Ishikawa (cell line): ENCODE measurements around the gene KCTD13.

Experiments used
- CEBPB ChIP-seq: IDR thresholded peaks from 2 replicates; pipeline ENCODE4 v1.6.1; 2012
- EGR1 ChIP-seq: IDR thresholded peaks from 2 replicates; pipeline ENCODE4 v1.6.1; 2012
- EP300 ChIP-seq: IDR thresholded peaks from 2 replicates; pipeline ENCODE4 v1.6.1; 2012; ENCODE audit warnings: borderline replicate concordance
- FOXM1 ChIP-seq: IDR thresholded peaks from 2 replicates; pipeline ENCODE4 v1.6.1; 2012; ENCODE audit warnings: low read depth, borderline replicate concordance
- MAX ChIP-seq: IDR thresholded peaks from 2 replicates; pipeline ENCODE4 v1.6.1; 2012
- TAF1 ChIP-seq: IDR thresholded peaks from 2 replicates; pipeline ENCODE4 v1.6.1; 2012; ENCODE audit warnings: low read depth, mild to moderate bottlenecking
- TCF12 ChIP-seq: IDR thresholded peaks from 2 replicates; pipeline ENCODE4 v1.6.1; 2012; ENCODE audit warnings: low read depth
- TEAD4 ChIP-seq: IDR thresholded peaks from 2 replicates; pipeline ENCODE4 v1.6.1; 2012
- USF1 ChIP-seq: IDR thresholded peaks from 2 replicates; pipeline ENCODE4 v1.6.1; 2012
- YY1 ChIP-seq: IDR thresholded peaks from 2 replicates; pipeline ENCODE4 v1.6.1; 2012; ENCODE audit warnings: low read depth
- ZBTB7A ChIP-seq: IDR thresholded peaks from 2 replicates; pipeline ENCODE4 v1.6.1; 2012; ENCODE audit warnings: low read depth

GRCh38 chr16:29975134-29975538 lies 49.1 kb upstream of the KCTD13 start:
- no peak for TF ChIP-seq TEAD4
- TF ChIP-seq EGR1: no peak
- no peak for TF ChIP-seq CEBPB
- TF ChIP-seq YY1: no peak
- no peak for TF ChIP-seq MAX
- no peak for TF ChIP-seq USF1
- no peak for TF ChIP-seq TCF12
- no peak for TF ChIP-seq EP300
- TF ChIP-seq ZBTB7A: no peak
- TF ChIP-seq TAF1: no peak
- TF ChIP-seq FOXM1: no peak
